ENCODE measurements around the gene KPNA5.

Gene KPNA5

GRCh38 chr6:116648156-116648555 lies 32.9 kb upstream of the KPNA5 start:
- Histone ChIP-seq H4K20me1 (ENCODE audit: insufficient read depth, low read length) (no peaks in the 10 kb centered on the region), H3K27ac (ENCODE audit: low read length) (no peak overlapping the region), H2AFZ (ENCODE audit: low read depth, low read length) (no peak overlapping the region), H3K9me3 (ENCODE audit: insufficient read depth, low read length, severe bottlenecking) (no peaks in the 10 kb centered on the region), H3K9ac (ENCODE audit: low read depth, low read length) (no peak overlapping the region), H3K79me2 (ENCODE audit: insufficient read depth, low read length) (0 out of 2 replicates have a peak, but pooled peaks cover 3% of the 10 kb centered on the region), H3K36me3 (ENCODE audit: insufficient read depth, low read length) (peaks cover 57% of the 10 kb centered on the region), H3K4me2 (ENCODE audit: insufficient read depth, low read length) (no peak overlapping the region), H3K4me1 (ENCODE audit: insufficient read depth, low read length) (no peaks in the 10 kb centered on the region), H3K4me3 (ENCODE audit: low read depth in 1 of 2, low read length in 2 of 2) (no peak overlapping the region), H3K27me3 (ENCODE audit: insufficient read depth, low read length, poor library complexity) (no peaks in the 10 kb centered on the region)
- no peak for ATAC-seq (ENCODE audit: insufficient read depth, low read depth)
- TF ChIP-seq EZH2 (IDR thresholded peaks at IDR 0.05; ENCODE audit: borderline replicate concordance, low read depth, low read length, severe bottlenecking) (no peak), CTCF (IDR thresholded peaks at IDR 0.05; ENCODE audit: borderline replicate concordance, extremely low read depth, low read length, poor library complexity, severe bottlenecking) (no peak)
- DNase-seq = no peak

- Histone ChIP-seq H3K9ac (ENCODE audit: low read depth, low read length) (no peak overlapping the region), H3K27ac (ENCODE audit: low read length) (no peak overlapping the region), H3K4me2 (ENCODE audit: insufficient read depth, low read length) (no peak overlapping the region), H4K20me1 (ENCODE audit: insufficient read depth, low read length) (no peaks in the 10 kb centered on the region), H3K36me3 (ENCODE audit: insufficient read depth, low read length) (peaks cover 60% of the 10 kb centered on the region), H3K4me1 (ENCODE audit: insufficient read depth, low read length) (no peaks in the 10 kb centered on the region), H3K9me3 (ENCODE audit: insufficient read depth, low read length, severe bottlenecking) (no peaks in the 10 kb centered on the region), H2AFZ (ENCODE audit: low read depth, low read length) (no peak overlapping the region), H3K4me3 (ENCODE audit: low read depth in 1 of 2, low read length in 2 of 2) (no peak overlapping the region), H3K27me3 (ENCODE audit: insufficient read depth, low read length, poor library complexity) (no peaks in the 10 kb centered on the region), H3K79me2 (ENCODE audit: insufficient read depth, low read length) (peaks cover 3% of the 10 kb centered on the region; the same call in 1 of the 2 replicates)
- TF ChIP-seq CTCF (IDR thresholded peaks at IDR 0.05; ENCODE audit: borderline replicate concordance, extremely low read depth, low read length, poor library complexity, severe bottlenecking) = no peak
- TF ChIP-seq EZH2 (IDR thresholded peaks at IDR 0.05; ENCODE audit: borderline replicate concordance, low read depth, low read length, severe bottlenecking) = no peak
- ATAC-seq (ENCODE audit: insufficient read depth, low read depth) (no peak), DNase-seq (no peak)
Observed at GRCh38 chr6:116649129-116649528, 31.9 kb upstream of the KPNA5 start.

DNA sequence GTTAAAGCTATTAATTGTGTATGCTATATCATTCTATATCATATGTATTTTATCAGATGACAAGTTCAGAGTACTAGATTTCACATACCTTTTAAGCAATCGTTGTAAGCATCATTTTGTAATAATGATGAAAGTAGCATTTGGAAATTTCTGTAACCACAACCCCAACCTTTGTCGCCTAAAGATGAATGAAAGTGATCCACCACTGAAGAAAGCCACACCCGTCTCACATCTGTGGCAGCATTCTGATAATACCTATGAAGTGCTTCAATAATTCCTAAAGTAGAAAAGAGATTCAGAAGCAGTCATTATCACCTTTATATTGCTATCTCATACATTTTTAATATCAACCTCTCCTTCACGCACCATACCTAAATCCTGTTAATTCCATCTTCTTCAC lies 29.1 kb upstream of the KPNA5 start:
- Histone ChIP-seq H3K4me3 (ENCODE audit: low read depth in 1 of 2, low read length in 2 of 2) (no peak overlapping the region), H2AFZ (ENCODE audit: low read depth, low read length) (no peak overlapping the region), H3K9me3 (ENCODE audit: insufficient read depth, low read length, severe bottlenecking) (no peaks in the 10 kb centered on the region), H3K4me1 (ENCODE audit: insufficient read depth, low read length) (no peaks in the 10 kb centered on the region), H3K36me3 (ENCODE audit: insufficient read depth, low read length) (peaks cover 61% of the 10 kb centered on the region), H4K20me1 (ENCODE audit: insufficient read depth, low read length) (no peaks in the 10 kb centered on the region), H3K27me3 (ENCODE audit: insufficient read depth, low read length, poor library complexity) (no peaks in the 10 kb centered on the region), H3K27ac (ENCODE audit: low read length) (no peak overlapping the region), H3K4me2 (ENCODE audit: insufficient read depth, low read length) (no peak overlapping the region), H3K79me2 (ENCODE audit: insufficient read depth, low read length) (peaks cover 6% of the 10 kb centered on the region), H3K9ac (ENCODE audit: low read depth, low read length) (no peak overlapping the region)
- DNase-seq (no peak), ATAC-seq (ENCODE audit: insufficient read depth, low read depth) (no peak)
- TF ChIP-seq EZH2 (IDR thresholded peaks at IDR 0.05; ENCODE audit: borderline replicate concordance, low read depth, low read length, severe bottlenecking) (no peak), CTCF (IDR thresholded peaks at IDR 0.05; ENCODE audit: borderline replicate concordance, extremely low read depth, low read length, poor library complexity, severe bottlenecking) (no peak)

GRCh38 chr6:116661594-116661993 lies 19.4 kb upstream of the KPNA5 start:
- Histone ChIP-seq H3K36me3 (ENCODE audit: insufficient read depth, low read length) (peaks cover 16% of the 10 kb centered on the region; the same call in 1 of the 2 replicates), H3K79me2 (ENCODE audit: insufficient read depth, low read length) (peaks cover 73% of the 10 kb centered on the region), H3K4me3 (ENCODE audit: low read depth in 1 of 2, low read length in 2 of 2) (no peak overlapping the region), H3K27ac (ENCODE audit: low read length) (no peak overlapping the region), H3K4me2 (ENCODE audit: insufficient read depth, low read length) (no peak overlapping the region; the same call in 1 of the 2 replicates), H3K27me3 (ENCODE audit: insufficient read depth, low read length, poor library complexity) (no peaks in the 10 kb centered on the region), H3K9me3 (ENCODE audit: insufficient read depth, low read length, severe bottlenecking) (no peaks in the 10 kb centered on the region), H4K20me1 (ENCODE audit: insufficient read depth, low read length) (peaks cover 10% of the 10 kb centered on the region; the same call in 1 of the 2 replicates), H2AFZ (ENCODE audit: low read depth, low read length) (no peak overlapping the region), H3K4me1 (ENCODE audit: insufficient read depth, low read length) (peaks cover 29% of the 10 kb centered on the region), H3K9ac (ENCODE audit: low read depth, low read length) (no peak overlapping the region)
- no peak for DNase-seq
- no peak for ATAC-seq (ENCODE audit: insufficient read depth, low read depth)
- TF ChIP-seq EZH2 (IDR thresholded peaks at IDR 0.05; ENCODE audit: borderline replicate concordance, low read depth, low read length, severe bottlenecking) (no peak), CTCF (IDR thresholded peaks at IDR 0.05; ENCODE audit: borderline replicate concordance, extremely low read depth, low read length, poor library complexity, severe bottlenecking) (no peak)
